ENCODE data around the gene JADE2. TPM values are rescaled to one million over a fixed set of nuclear protein-coding genes. Genes with fewer than 3 reads are reported as not detected.

Gene JADE2
- total and polyA plus RNA-seq, 2 experiments from 2014 or later: 16.2 to 40.8 TPM

DNA sequence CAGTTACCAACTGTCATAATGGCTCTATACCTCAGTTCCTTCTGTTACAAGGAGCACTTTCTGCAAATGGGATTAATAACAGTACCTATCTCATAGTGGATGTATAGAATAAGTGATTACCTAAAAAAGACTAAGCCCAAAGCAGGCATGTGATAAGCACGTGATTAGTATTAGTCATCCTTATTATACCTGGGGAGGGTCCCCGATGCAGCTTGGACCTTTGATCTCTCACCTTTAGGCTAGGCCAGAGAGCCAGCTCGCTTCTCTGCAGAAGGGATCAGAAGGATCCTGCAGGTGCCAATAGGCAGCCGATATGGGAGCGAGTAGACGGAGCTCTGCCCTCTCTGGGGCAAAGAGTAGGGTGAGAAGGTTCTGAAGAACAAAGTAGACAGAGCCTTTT, 4.0 kb downstream of the JADE2 start:
- no peak overlapping the region for H3K4me3 Mint-ChIP-seq
- Histone ChIP-seq H3K27ac (ENCODE audit: low read depth) (no peak overlapping the region), H3K4me1 (ENCODE audit: insufficient read depth) (peaks cover 61% of the 10 kb centered on the region), H3K36me3 (ENCODE audit: insufficient read depth) (no peaks in the 10 kb centered on the region), H4K20me1 (replicated peaks; ENCODE audit: insufficient read depth) (peaks cover 11% of the 10 kb centered on the region), H3K4me2 (0 out of 2 replicates have a peak overlapping the region, but pooled peaks have one; percentile 51), H3K4me3 (no peak overlapping the region), H3K9me2 (ENCODE audit: insufficient read depth) (no peaks in the 10 kb centered on the region), H3K27me3 (ENCODE audit: insufficient read depth) (no peaks in the 10 kb centered on the region), H3K79me2 (replicated peaks; ENCODE audit: insufficient read depth) (peaks cover 80% of the 10 kb centered on the region), H3F3A (replicated peaks; ENCODE audit: low read depth) (peaks cover 25% of the 10 kb centered on the region), H2AFZ (no peak overlapping the region)
- ATAC-seq: no peak
- no peaks in the 10 kb centered on the region for H3K9me3 Mint-ChIP-seq
- H3K36me3 Mint-ChIP-seq (ENCODE audit: low read depth): no peaks in the 10 kb centered on the region; the same call in 2 of the 3 replicates
- TF ChIP-seq ZNF331 (CRISPR knock-in tag; IDR thresholded peaks at IDR 0.05; ENCODE audit: low read depth) (no peak), POLR2AphosphoS5 (IDR thresholded peaks at IDR 0.05; ENCODE audit: low read depth) (no peak), CREB1 (CRISPR knock-in tag; IDR thresholded peaks at IDR 0.05; ENCODE audit: low read depth) (no peak), STAT1 (IDR thresholded peaks at IDR 0.05; ENCODE audit: unreplicated experiment) (no peak), NANOG (IDR thresholded peaks at IDR 0.05; ENCODE audit: borderline replicate concordance) (no peak), ZNF114 (CRISPR knock-in tag; IDR thresholded peaks at IDR 0.05) (no peak)
- TF ChIP-seq, protein P1, sequence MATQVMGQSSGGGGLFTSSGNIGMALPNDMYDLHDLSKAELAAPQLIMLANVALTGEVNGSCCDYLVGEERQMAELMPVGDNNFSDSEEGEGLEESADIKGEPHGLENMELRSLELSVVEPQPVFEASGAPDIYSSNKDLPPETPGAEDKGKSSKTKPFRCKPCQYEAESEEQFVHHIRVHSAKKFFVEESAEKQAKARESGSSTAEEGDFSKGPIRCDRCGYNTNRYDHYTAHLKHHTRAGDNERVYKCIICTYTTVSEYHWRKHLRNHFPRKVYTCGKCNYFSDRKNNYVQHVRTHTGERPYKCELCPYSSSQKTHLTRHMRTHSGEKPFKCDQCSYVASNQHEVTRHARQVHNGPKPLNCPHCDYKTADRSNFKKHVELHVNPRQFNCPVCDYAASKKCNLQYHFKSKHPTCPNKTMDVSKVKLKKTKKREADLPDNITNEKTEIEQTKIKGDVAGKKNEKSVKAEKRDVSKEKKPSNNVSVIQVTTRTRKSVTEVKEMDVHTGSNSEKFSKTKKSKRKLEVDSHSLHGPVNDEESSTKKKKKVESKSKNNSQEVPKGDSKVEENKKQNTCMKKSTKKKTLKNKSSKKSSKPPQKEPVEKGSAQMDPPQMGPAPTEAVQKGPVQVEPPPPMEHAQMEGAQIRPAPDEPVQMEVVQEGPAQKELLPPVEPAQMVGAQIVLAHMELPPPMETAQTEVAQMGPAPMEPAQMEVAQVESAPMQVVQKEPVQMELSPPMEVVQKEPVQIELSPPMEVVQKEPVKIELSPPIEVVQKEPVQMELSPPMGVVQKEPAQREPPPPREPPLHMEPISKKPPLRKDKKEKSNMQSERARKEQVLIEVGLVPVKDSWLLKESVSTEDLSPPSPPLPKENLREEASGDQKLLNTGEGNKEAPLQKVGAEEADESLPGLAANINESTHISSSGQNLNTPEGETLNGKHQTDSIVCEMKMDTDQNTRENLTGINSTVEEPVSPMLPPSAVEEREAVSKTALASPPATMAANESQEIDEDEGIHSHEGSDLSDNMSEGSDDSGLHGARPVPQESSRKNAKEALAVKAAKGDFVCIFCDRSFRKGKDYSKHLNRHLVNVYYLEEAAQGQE (IDR thresholded peaks at IDR 0.05; ENCODE audit: unreplicated experiment): no peak
- TF ChIP-seq, protein P2, sequence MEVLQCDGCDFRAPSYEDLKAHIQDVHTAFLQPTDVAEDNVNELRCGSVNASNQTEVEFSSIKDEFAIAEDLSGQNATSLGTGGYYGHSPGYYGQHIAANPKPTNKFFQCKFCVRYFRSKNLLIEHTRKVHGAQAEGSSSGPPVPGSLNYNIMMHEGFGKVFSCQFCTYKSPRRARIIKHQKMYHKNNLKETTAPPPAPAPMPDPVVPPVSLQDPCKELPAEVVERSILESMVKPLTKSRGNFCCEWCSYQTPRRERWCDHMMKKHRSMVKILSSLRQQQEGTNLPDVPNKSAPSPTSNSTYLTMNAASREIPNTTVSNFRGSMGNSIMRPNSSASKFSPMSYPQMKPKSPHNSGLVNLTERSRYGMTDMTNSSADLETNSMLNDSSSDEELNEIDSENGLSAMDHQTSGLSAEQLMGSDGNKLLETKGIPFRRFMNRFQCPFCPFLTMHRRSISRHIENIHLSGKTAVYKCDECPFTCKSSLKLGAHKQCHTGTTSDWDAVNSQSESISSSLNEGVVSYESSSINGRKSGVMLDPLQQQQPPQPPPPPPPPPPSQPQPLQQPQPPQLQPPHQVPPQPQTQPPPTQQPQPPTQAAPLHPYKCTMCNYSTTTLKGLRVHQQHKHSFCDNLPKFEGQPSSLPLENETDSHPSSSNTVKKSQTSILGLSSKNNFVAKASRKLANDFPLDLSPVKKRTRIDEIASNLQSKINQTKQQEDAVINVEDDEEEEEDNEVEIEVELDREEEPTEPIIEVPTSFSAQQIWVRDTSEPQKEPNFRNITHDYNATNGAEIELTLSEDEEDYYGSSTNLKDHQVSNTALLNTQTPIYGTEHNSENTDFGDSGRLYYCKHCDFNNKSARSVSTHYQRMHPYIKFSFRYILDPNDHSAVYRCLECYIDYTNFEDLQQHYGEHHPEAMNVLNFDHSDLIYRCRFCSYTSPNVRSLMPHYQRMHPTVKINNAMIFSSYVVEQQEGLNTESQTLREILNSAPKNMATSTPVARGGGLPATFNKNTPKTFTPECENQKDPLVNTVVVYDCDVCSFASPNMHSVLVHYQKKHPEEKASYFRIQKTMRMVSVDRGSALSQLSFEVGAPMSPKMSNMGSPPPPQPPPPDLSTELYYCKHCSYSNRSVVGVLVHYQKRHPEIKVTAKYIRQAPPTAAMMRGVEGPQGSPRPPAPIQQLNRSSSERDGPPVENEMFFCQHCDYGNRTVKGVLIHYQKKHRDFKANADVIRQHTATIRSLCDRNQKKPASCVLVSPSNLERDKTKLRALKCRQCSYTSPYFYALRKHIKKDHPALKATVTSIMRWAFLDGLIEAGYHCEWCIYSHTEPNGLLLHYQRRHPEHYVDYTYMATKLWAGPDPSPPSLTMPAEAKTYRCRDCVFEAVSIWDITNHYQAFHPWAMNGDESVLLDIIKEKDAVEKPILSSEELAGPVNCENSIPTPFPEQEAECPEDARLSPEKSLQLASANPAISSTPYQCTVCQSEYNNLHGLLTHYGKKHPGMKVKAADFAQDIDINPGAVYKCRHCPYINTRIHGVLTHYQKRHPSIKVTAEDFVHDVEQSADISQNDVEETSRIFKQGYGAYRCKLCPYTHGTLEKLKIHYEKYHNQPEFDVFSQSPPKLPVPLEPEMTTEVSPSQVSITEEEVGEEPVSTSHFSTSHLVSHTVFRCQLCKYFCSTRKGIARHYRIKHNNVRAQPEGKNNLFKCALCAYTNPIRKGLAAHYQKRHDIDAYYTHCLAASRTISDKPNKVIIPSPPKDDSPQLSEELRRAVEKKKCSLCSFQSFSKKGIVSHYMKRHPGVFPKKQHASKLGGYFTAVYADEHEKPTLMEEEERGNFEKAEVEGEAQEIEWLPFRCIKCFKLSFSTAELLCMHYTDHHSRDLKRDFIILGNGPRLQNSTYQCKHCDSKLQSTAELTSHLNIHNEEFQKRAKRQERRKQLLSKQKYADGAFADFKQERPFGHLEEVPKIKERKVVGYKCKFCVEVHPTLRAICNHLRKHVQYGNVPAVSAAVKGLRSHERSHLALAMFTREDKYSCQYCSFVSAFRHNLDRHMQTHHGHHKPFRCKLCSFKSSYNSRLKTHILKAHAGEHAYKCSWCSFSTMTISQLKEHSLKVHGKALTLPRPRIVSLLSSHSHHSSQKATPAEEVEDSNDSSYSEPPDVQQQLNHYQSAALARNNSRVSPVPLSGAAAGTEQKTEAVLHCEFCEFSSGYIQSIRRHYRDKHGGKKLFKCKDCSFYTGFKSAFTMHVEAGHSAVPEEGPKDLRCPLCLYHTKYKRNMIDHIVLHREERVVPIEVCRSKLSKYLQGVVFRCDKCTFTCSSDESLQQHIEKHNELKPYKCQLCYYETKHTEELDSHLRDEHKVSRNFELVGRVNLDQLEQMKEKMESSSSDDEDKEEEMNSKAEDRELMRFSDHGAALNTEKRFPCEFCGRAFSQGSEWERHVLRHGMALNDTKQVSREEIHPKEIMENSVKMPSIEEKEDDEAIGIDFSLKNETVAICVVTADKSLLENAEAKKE (CRISPR knock-in tag; IDR thresholded peaks at IDR 0.05): no peak
- TF ChIP-seq, protein P3, sequence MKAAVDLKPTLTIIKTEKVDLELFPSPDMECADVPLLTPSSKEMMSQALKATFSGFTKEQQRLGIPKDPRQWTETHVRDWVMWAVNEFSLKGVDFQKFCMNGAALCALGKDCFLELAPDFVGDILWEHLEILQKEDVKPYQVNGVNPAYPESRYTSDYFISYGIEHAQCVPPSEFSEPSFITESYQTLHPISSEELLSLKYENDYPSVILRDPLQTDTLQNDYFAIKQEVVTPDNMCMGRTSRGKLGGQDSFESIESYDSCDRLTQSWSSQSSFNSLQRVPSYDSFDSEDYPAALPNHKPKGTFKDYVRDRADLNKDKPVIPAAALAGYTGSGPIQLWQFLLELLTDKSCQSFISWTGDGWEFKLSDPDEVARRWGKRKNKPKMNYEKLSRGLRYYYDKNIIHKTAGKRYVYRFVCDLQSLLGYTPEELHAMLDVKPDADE (IDR thresholded peaks at IDR 0.05): no peak
- H3K4me1 Mint-ChIP-seq: peaks cover 57% of the 10 kb centered on the region
- peaks cover 16% of the 10 kb centered on the region for H3K27me3 Mint-ChIP-seq (ENCODE audit: insufficient read depth, low read depth, poor library complexity)
- H3K27ac Mint-ChIP-seq: no peak overlapping the region
- no peak for DNase-seq (ENCODE audit: low spot score)

Measured in GM23338 (cell line).